Esophagus muscularis mucosa (tissue), 4 donors: Measurements from ENCODE around the gene SNCB.

Experiments
- CTCF ChIP-seq, 3 experiments: fragments of 200-600 bp in 2 of 3; fragments of 450-650 bp in 1 of 3; sonication (generic) in 2 of 3; IDR thresholded peaks; one replicate each; pipeline ENCODE4 v1.5.1; 2017 to 2019; ENCODE audit warnings: antibody characterized with exemption in 3 of 3, mild to moderate bottlenecking in 2 of 3, moderate library complexity in 1 of 3
- EP300 ChIP-seq: sonication (generic); formaldehyde crosslinking; IDR thresholded peaks from one replicate; pipeline ENCODE4 v1.6.1; 2017; ENCODE audit warnings: antibody characterized with exemption
- POLR2A ChIP-seq: fragments of 450-650 bp; IDR thresholded peaks from one replicate; pipeline ENCODE4 v1.6.1; 2017; ENCODE audit warnings: antibody characterized with exemption, moderate library complexity, mild to moderate bottlenecking, low read depth
- POLR2AphosphoS5 ChIP-seq, 2 donors: sonication (generic); formaldehyde crosslinking; IDR thresholded peaks; one replicate each; pipeline ENCODE4 v1.6.1; 2017; ENCODE audit warnings: antibody characterized with exemption in 2 of 2

GRCh38 chr5:176626876-176627236 is 3.5 kb downstream of the SNCB start:
- no peak for TF ChIP-seq CTCF (IDR thresholded peaks at IDR 0.05)
- no peak for TF ChIP-seq POLR2A
- no peak for TF ChIP-seq POLR2AphosphoS5 (IDR thresholded peaks at IDR 0.05)
- no peak for TF ChIP-seq EP300
